IMR-90 (cell line): ENCODE data around the gene SPATA2. TPM values are rescaled to one million over a fixed set of nuclear protein-coding genes. Genes with fewer than 3 reads are reported as not detected.

Experiments used
- ATAC-seq: fragments of 200-7000 bp; cut with Tn5 transposase; 2 replicates; pipeline ENCODE4 v1.9.1; 2020; ENCODE audit warnings: low read depth, mild to moderate bottlenecking, moderate library complexity
- BruUV-seq: library from RNA; stranded (reverse); fragments of 400-500 nt; replicated peaks from 2 replicates; lab custom pipeline; 2021; lab: Mats Ljungman, UMichigan
- CTCF ChIA-PET: fragments of 300-600 bp; formaldehyde crosslinking; extraction: SDS; loops from one replicate; lab custom pipeline; 2021; ENCODE audit warnings: antibody characterized with exemption; lab: Yijun Ruan, JAX
- POLR2A ChIA-PET: fragments of 300-600 bp; sonication (Branson Sonifier 250); formaldehyde crosslinking; loops from one replicate; lab custom pipeline; 2022; ENCODE audit warnings: antibody characterized with exemption; ENCODE audit not compliant: unreplicated experiment; lab: Charles Lee
- DNase-seq: peaks from one replicate; pipeline ENCODE4 v3.0.0; 2013
- H2AFZ ChIP-seq: replicated peaks from 2 replicates; pipeline ENCODE3; 2013; ENCODE audit warnings: low read length, mild to moderate bottlenecking; ENCODE audit not compliant: poor library complexity
- H2AK5ac ChIP-seq: 2 replicates; pipeline ENCODE4 v1.6.1; 2013; ENCODE audit warnings: low read depth, low read length, inconsistent platforms
- H2AK9ac ChIP-seq: replicated peaks from 2 replicates; pipeline ENCODE3; 2013; ENCODE audit warnings: mild to moderate bottlenecking, low read depth, low read length, moderate library complexity; ENCODE audit not compliant: poor library complexity
- H2BK120ac ChIP-seq: 2 replicates; pipeline ENCODE4 v1.6.1; 2013; ENCODE audit warnings: low read depth, low read length, inconsistent platforms
- H2BK15ac ChIP-seq: 3 replicates; pipeline ENCODE4 v1.6.1; 2013; ENCODE audit warnings: low read depth, low read length, inconsistent platforms
- H2BK20ac ChIP-seq: 2 replicates; pipeline ENCODE4 v1.6.1; 2013; ENCODE audit warnings: low read depth, mild to moderate bottlenecking, inconsistent platforms, low read length, moderate library complexity
- H2BK5ac ChIP-seq: 2 replicates; pipeline ENCODE4 v1.6.1; 2013; ENCODE audit warnings: mild to moderate bottlenecking, low read depth, low read length, inconsistent platforms; ENCODE audit not compliant: poor library complexity, severe bottlenecking
- H3K14ac ChIP-seq: replicated peaks from 2 replicates; pipeline ENCODE4 v1.6.1; 2013; ENCODE audit warnings: low read depth, low read length, inconsistent platforms
- H3K18ac ChIP-seq: 2 replicates; pipeline ENCODE4 v1.6.1; 2013; ENCODE audit warnings: low read depth, low read length, control low read depth
- H3K23ac ChIP-seq: 2 replicates; pipeline ENCODE4 v1.6.1; 2013; ENCODE audit warnings: low read depth, low read length, inconsistent platforms
- H3K27ac ChIP-seq: 2 replicates; pipeline ENCODE4 v1.5.1; 2013; ENCODE audit warnings: mild to moderate bottlenecking, control low read depth, low read length; ENCODE audit not compliant: insufficient read depth
- H3K27me3 ChIP-seq: 2 replicates; pipeline ENCODE4 v1.6.1; 2013; ENCODE audit warnings: low read length; ENCODE audit not compliant: control insufficient read depth, insufficient read depth
- H3K36me3 ChIP-seq: 2 replicates; pipeline ENCODE4 v1.6.1; 2013; ENCODE audit warnings: low read length, mixed read lengths; ENCODE audit not compliant: control insufficient read depth, insufficient read depth
- H3K4ac ChIP-seq: 2 replicates; pipeline ENCODE4 v1.6.1; 2013; ENCODE audit warnings: low read depth, low read length, inconsistent platforms
- H3K4me1 ChIP-seq: 2 replicates; pipeline ENCODE4 v1.6.1; 2013; ENCODE audit warnings: low read length, mixed read lengths; ENCODE audit not compliant: control insufficient read depth, insufficient read depth
- H3K4me2 ChIP-seq: 2 replicates; pipeline ENCODE4 v1.6.1; 2013; ENCODE audit warnings: low read depth, mild to moderate bottlenecking, control low read depth, low read length, moderate library complexity
- H3K4me3 ChIP-seq: 2 replicates; pipeline ENCODE4 v1.5.1; 2013; ENCODE audit warnings: low read depth, mild to moderate bottlenecking, control low read depth, low read length, moderate library complexity; ENCODE audit not compliant: insufficient read depth
- H3K56ac ChIP-seq: 2 replicates; pipeline ENCODE4 v1.6.1; 2013; ENCODE audit warnings: low read length, inconsistent platforms; ENCODE audit not compliant: insufficient read depth; ENCODE audit errors: extremely low read depth
- H3K79me1 ChIP-seq, 2 experiments: 2 replicates each; pipeline ENCODE4 v1.6.1; 2013; ENCODE audit warnings: low read length in 2 of 2, inconsistent platforms in 1 of 2, low read depth in 1 of 2
- H3K9ac ChIP-seq: 2 replicates; pipeline ENCODE4 v1.6.1; 2013; ENCODE audit warnings: low read depth, low read length, control low read depth
- H3K9me1 ChIP-seq: 2 replicates; pipeline ENCODE4 v1.6.1; 2013; ENCODE audit warnings: low read length, inconsistent platforms; ENCODE audit not compliant: insufficient read depth
- H3K9me3 ChIP-seq: 2 replicates; pipeline ENCODE4 v1.6.1; 2013; ENCODE audit warnings: low read length; ENCODE audit not compliant: control insufficient read depth, insufficient read depth
- H4K20me1 ChIP-seq: 2 replicates; pipeline ENCODE4 v1.6.1; 2013; ENCODE audit warnings: low read length, inconsistent platforms; ENCODE audit not compliant: insufficient read depth
- H4K5ac ChIP-seq: 2 replicates; pipeline ENCODE4 v1.6.1; 2013; ENCODE audit warnings: mild to moderate bottlenecking, low read depth, low read length, control low read depth
- H4K8ac ChIP-seq, 2 experiments: 2 replicates each; pipeline ENCODE4 v1.6.1; 2013; ENCODE audit warnings: low read depth in 2 of 2, low read length in 2 of 2, control low read depth in 1 of 2, inconsistent platforms in 1 of 2
- H4K91ac ChIP-seq: 2 replicates; pipeline ENCODE4 v1.6.1; 2013; ENCODE audit warnings: low read depth, low read length, inconsistent platforms; ENCODE audit not compliant: insufficient read depth
- CHD1 ChIP-seq: IDR thresholded peaks from 2 replicates; pipeline ENCODE4 v1.6.1; 2012; ENCODE audit warnings: low read depth, low read length, improper control_type of control experiment
- CTCF ChIP-seq: conservative IDR thresholded peaks from 2 replicates; pipeline ENCODE4 v1.5.1; 2012; ENCODE audit warnings: mild to moderate bottlenecking, low read depth, low read length, improper control_type of control experiment
- ELK1 ChIP-seq: fragments of 150-350 bp; IDR thresholded peaks from 2 replicates; pipeline ENCODE4 v1.6.1; 2016; ENCODE audit warnings: low read depth, mild to moderate bottlenecking, low read length, moderate library complexity, borderline replicate concordance
- MAFK ChIP-seq: IDR thresholded peaks from 2 replicates; pipeline ENCODE4 v1.6.1; 2012; ENCODE audit warnings: low read depth, low read length, improper control_type of control experiment
- MAZ ChIP-seq: IDR thresholded peaks from 2 replicates; pipeline ENCODE4 v1.6.1; 2012; ENCODE audit warnings: low read depth, mild to moderate bottlenecking, low read length, improper control_type of control experiment, moderate library complexity, borderline replicate concordance
- POLR2A ChIP-seq: IDR thresholded peaks from 2 replicates; pipeline ENCODE4 v1.6.1; 2012; ENCODE audit warnings: mild to moderate bottlenecking, low read depth, low read length
- RCOR1 ChIP-seq: IDR thresholded peaks from 2 replicates; pipeline ENCODE4 v1.6.1; 2012; ENCODE audit warnings: mild to moderate bottlenecking, low read length, improper control_type of control experiment; ENCODE audit not compliant: insufficient replicate concordance
- RFX5 ChIP-seq: IDR thresholded peaks from 2 replicates; pipeline ENCODE4 v1.8.0; 2012; ENCODE audit warnings: low read depth, mild to moderate bottlenecking, low read length, moderate library complexity
- SMC3 ChIP-seq: fragments of 150-350 bp; IDR thresholded peaks from 2 replicates; pipeline ENCODE4 v1.6.1; 2016; ENCODE audit warnings: low read depth, mild to moderate bottlenecking, antibody characterized with exemption, low read length, moderate library complexity
- USF2 ChIP-seq: fragments of 150-350 bp; IDR thresholded peaks from 2 replicates; pipeline ENCODE4 v1.6.1; 2017; ENCODE audit warnings: mild to moderate bottlenecking, antibody characterized with exemption, low read length, low read depth
- WGBS, 2 experiments: methylation state at CpG; one replicate each; pipeline versions ENCODE4 v1.1.5 to v1.1.7; 2013; ENCODE audit warnings: missing lambda C conversion rate in 2 of 2; ENCODE audit not compliant: insufficient read length in 1 of 2; ENCODE audit errors: extremely low coverage in 2 of 2; 5-methylcytosine and 5-hydroxymethylcytosine counted together
- dilution Hi-C: fragments of 300-500 bp; cut with HindIII; formaldehyde crosslinking; loops from one replicate; pipeline ENCODE4 v1.14.3; 2018; ENCODE audit warnings: low sequenced_read_pairs; ENCODE audit not compliant: unreplicated experiment
- in situ Hi-C: fragments of 300-500 bp; cut with MboI; formaldehyde crosslinking; loops from 3 replicates; pipeline ENCODE4 v1.14.3; 2019; ENCODE audit warnings: low sequenced_read_pairs, inconsistent platforms, mixed read lengths
- intact Hi-C: fragments of 100-400 bp; cut with micrococcal nuclease; formaldehyde crosslinking; loops from 2 replicates; pipeline ENCODE4 v1.10.0; 2022
- polyA plus RNA-seq, 3 experiments: library from polyadenylated mRNA; depleted of rRNA; stranded (reverse); fragments of >200 nt; gene quantifications; 2 replicates each; pipeline ENCODE4 v1.2.3, GENCODE V29; 2012; ENCODE audit warnings: low replicate concordance in 1 of 3
- total RNA-seq: library from RNA; depleted of rRNA; stranded (reverse); fragments of >200 nt; gene quantifications from 2 replicates; pipeline ENCODE4 v1.2.3, GENCODE V29; 2012

Gene SPATA2
- total and polyA plus RNA-seq, 2 of the 4 experiments (the other 2 are of a cell fraction), result 1.3 to 4.5 TPM

GRCh38 chr20:49918446-49918845 lies 3.1 kb upstream of the SPATA2 start:
- Histone ChIP-seq H3K4me2 (no peak overlapping the region), H4K8ac (no peak overlapping the region), H3K14ac (no peak overlapping the region), H3K36me3 (no peaks in the 10 kb centered on the region), H2BK120ac (no peak overlapping the region), H4K5ac (no peak overlapping the region), H3K18ac (no peak overlapping the region), H2AK5ac (no peak overlapping the region), H3K4me1 (peaks cover 9% of the 10 kb centered on the region), H2BK5ac (no peak overlapping the region), H3K9ac (no peak overlapping the region), H2AFZ (no peak overlapping the region), H3K79me1 (peaks cover 5 to 24% of the 10 kb centered on the region in 2 experiments; a peak in 2 of 4 replicates), H2AK9ac (no peak overlapping the region), H3K27me3 (no peaks in the 10 kb centered on the region), H3K9me1 (peaks cover 3% of the 10 kb centered on the region; the same call in 1 of the 2 replicates), H2BK15ac (no peak overlapping the region), H3K56ac (no peak overlapping the region), H4K91ac (no peak overlapping the region), H2BK20ac (no peak overlapping the region), H3K9me3 (no peaks in the 10 kb centered on the region), H3K23ac (no peak overlapping the region), H3K4ac (no peak overlapping the region), H3K27ac (no peak overlapping the region), H3K4me3 (no peak overlapping the region), H4K20me1 (peaks cover 11% of the 10 kb centered on the region; the same call in 1 of the 2 replicates)
- POLR2A ChIA-PET, result no interaction called here
- TF ChIP-seq MAFK (no peak), CTCF (no peak), POLR2A (no peak), SMC3 (no peak), USF2 (no peak), CHD1 (no peak), RFX5 (no peak), RCOR1 (no peak), MAZ (no peak), ELK1 (no peak)
- DNase-seq, result no peak
- no peak for ATAC-seq
- CTCF ChIA-PET, result no interaction called here
- intact Hi-C loops, result no loop called here
- dilution Hi-C loops, result no loop called here
- no CpG with 5 or more reads among the region's 3 CpGs for WGBS, 2 experiments
- in situ Hi-C loops, result no loop called here
- BruUV-seq, result no TSS peak
